Measurements from ENCODE around the gene KMT2E.

- TF ChIP-seq, protein P1, sequence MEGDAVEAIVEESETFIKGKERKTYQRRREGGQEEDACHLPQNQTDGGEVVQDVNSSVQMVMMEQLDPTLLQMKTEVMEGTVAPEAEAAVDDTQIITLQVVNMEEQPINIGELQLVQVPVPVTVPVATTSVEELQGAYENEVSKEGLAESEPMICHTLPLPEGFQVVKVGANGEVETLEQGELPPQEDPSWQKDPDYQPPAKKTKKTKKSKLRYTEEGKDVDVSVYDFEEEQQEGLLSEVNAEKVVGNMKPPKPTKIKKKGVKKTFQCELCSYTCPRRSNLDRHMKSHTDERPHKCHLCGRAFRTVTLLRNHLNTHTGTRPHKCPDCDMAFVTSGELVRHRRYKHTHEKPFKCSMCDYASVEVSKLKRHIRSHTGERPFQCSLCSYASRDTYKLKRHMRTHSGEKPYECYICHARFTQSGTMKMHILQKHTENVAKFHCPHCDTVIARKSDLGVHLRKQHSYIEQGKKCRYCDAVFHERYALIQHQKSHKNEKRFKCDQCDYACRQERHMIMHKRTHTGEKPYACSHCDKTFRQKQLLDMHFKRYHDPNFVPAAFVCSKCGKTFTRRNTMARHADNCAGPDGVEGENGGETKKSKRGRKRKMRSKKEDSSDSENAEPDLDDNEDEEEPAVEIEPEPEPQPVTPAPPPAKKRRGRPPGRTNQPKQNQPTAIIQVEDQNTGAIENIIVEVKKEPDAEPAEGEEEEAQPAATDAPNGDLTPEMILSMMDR (IDR thresholded peaks at IDR 0.05; ENCODE audit: insufficient read depth, low read depth, low read length), result no peak
- no peak for TF ChIP-seq EZH2 (IDR thresholded peaks at IDR 0.05; ENCODE audit: insufficient read depth, low read length)
Observed at GRCh38 chr7:105132335-105132734, 118.3 kb downstream of the KMT2E start.
